WTC11 (cell line): ENCODE results near the gene AKAP6.

Experiments
- CREB1 ChIP-seq: sonication (generic); formaldehyde crosslinking; IDR thresholded peaks from 2 replicates; pipeline ENCODE4 v1.8.0; 2023; ENCODE audit warnings: mild to moderate bottlenecking, missing genetic modification reagents
- CTCF ChIP-seq: fragments of 200-600 bp; IDR thresholded peaks from 2 replicates; pipeline ENCODE4 v1.8.0; 2022; ENCODE audit warnings: antibody characterized with exemption
- ESRRA ChIP-seq: sonication (generic); formaldehyde crosslinking; IDR thresholded peaks from 2 replicates; pipeline ENCODE4 v1.8.1; 2022; ENCODE audit warnings: mild to moderate bottlenecking, missing genetic modification reagents, borderline replicate concordance
- FOXJ3 ChIP-seq: sonication (generic); formaldehyde crosslinking; IDR thresholded peaks from 2 replicates; pipeline ENCODE4 v1.9.0; 2021; ENCODE audit warnings: missing genetic modification reagents, mild to moderate bottlenecking, borderline replicate concordance
- FOXP1 ChIP-seq: sonication (generic); formaldehyde crosslinking; IDR thresholded peaks from 2 replicates; pipeline ENCODE4 v1.8.0; 2022; ENCODE audit warnings: missing genetic modification reagents, mild to moderate bottlenecking, moderate library complexity, borderline replicate concordance
- SMAD3 ChIP-seq: sonication (generic); formaldehyde crosslinking; IDR thresholded peaks from 2 replicates; pipeline ENCODE4 v1.8.0; 2022; ENCODE audit warnings: missing genetic modification reagents, mild to moderate bottlenecking, borderline replicate concordance
- TF ChIP-seq, protein P1 (sequence below): sonication (generic); formaldehyde crosslinking; IDR thresholded peaks from 2 replicates; pipeline ENCODE4 v1.8.1; 2022; ENCODE audit warnings: missing genetic modification reagents, borderline replicate concordance
- TF ChIP-seq, protein P2 (sequence below): fragments of 250-450 bp; sonication (Bioruptor Pico); IDR thresholded peaks from 2 replicates; pipeline ENCODE4 v1.9.0; 2021; ENCODE audit warnings: mild to moderate bottlenecking

GRCh38 chr14:32303865-32304264 is 25.2 kb upstream of the AKAP6 start:
- TF ChIP-seq CTCF (no peak), ESRRA (CRISPR knock-in tag) (no peak), SMAD3 (CRISPR knock-in tag) (no peak), FOXJ3 (CRISPR knock-in tag) (no peak), CREB1 (CRISPR knock-in tag) (no peak), FOXP1 (CRISPR knock-in tag) (no peak)
- TF ChIP-seq, protein P1, sequence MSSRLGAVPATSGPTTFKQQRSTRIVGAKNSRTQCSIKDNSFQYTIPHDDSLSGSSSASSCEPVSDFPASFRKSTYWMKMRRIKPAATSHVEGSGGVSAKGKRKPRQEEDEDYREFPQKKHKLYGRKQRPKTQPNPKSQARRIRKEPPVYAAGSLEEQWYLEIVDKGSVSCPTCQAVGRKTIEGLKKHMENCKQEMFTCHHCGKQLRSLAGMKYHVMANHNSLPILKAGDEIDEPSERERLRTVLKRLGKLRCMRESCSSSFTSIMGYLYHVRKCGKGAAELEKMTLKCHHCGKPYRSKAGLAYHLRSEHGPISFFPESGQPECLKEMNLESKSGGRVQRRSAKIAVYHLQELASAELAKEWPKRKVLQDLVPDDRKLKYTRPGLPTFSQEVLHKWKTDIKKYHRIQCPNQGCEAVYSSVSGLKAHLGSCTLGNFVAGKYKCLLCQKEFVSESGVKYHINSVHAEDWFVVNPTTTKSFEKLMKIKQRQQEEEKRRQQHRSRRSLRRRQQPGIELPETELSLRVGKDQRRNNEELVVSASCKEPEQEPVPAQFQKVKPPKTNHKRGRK (CRISPR knock-in tag), result no peak
- TF ChIP-seq, protein P2, sequence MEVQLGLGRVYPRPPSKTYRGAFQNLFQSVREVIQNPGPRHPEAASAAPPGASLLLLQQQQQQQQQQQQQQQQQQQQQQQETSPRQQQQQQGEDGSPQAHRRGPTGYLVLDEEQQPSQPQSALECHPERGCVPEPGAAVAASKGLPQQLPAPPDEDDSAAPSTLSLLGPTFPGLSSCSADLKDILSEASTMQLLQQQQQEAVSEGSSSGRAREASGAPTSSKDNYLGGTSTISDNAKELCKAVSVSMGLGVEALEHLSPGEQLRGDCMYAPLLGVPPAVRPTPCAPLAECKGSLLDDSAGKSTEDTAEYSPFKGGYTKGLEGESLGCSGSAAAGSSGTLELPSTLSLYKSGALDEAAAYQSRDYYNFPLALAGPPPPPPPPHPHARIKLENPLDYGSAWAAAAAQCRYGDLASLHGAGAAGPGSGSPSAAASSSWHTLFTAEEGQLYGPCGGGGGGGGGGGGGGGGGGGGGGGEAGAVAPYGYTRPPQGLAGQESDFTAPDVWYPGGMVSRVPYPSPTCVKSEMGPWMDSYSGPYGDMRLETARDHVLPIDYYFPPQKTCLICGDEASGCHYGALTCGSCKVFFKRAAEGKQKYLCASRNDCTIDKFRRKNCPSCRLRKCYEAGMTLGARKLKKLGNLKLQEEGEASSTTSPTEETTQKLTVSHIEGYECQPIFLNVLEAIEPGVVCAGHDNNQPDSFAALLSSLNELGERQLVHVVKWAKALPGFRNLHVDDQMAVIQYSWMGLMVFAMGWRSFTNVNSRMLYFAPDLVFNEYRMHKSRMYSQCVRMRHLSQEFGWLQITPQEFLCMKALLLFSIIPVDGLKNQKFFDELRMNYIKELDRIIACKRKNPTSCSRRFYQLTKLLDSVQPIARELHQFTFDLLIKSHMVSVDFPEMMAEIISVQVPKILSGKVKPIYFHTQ (CRISPR knock-in tag), result no peak
